Astrocyte (in vitro differentiated cells and primary cell): ENCODE measurements around the gene ICOSLG.

Source experiments
- CTCF ChIP-seq: IDR thresholded peaks from 2 replicates; pipeline ENCODE4 v1.5.1; 2011; ENCODE audit warnings: low read depth, mild to moderate bottlenecking, inconsistent platforms, low read length, moderate library complexity; ENCODE audit not compliant: insufficient read depth
- EZH2 ChIP-seq: IDR thresholded peaks from 2 replicates; pipeline ENCODE4 v1.6.1; 2012; ENCODE audit warnings: mild to moderate bottlenecking, low read length, inconsistent platforms; ENCODE audit not compliant: insufficient read depth

- TF ChIP-seq CTCF (no peak), EZH2 (no peak)
Observed at GRCh38 chr21:44262338-44263056, 21.8 kb upstream of the ICOSLG start.
